ENCODE results near the gene OCRL.

OCRL gene

DNA sequence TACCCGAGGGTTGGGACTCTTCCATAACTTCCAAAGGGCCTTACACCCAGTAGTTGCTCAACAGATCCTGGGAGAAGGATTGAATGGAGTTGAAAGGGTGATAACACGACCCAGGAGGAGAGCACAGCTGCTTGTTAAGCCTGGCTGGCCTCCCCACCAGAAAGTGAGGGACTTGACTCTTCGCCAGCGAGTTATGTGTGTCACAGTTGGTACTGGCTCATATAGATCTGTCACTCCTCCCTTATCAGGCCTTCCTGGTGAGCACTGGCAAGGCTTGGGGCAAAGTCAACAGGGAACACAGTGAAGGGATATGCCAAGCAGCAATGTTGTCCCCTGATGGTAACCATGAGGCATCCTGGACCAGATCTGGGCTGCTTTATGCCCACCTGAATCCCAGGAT is 78.9 kb downstream of the OCRL start:
- DNase-seq, result no peak
- no peaks in the 10 kb centered on the region for H3K27me3 ChIP-seq (replicated peaks; ENCODE audit: control insufficient read depth, insufficient read depth, low read length, poor library complexity, severe bottlenecking)

DNA sequence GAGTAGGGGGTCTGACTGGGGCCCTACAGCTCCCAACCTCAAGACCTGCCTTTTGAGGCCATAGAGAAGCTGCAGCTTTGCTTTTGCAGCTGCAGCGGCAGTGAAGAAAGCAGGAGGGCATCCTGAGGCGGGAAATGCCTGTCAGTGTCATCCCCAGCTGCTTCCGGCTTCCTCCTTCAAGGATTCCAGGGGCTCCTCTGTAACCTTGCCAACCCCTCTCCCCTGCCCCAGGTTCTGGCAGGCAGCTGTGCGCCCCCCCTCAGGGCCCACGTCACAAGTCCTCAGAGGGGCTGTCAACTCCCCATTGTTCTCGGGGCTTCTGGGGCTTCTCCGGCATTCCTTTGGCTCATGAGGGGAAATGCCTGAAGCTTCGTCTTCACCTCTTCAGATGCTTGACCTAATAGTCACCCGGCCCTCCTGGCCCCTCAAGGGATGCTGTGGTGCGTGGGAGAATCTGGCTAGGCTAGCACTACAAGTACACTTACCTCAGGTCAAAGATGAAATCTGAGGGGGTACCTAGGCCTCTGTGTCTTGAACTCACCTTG is 82.8 kb downstream of the OCRL start:
- Histone ChIP-seq H3K27me3 (replicated peaks; ENCODE audit: control insufficient read depth, insufficient read depth, low read length, poor library complexity, severe bottlenecking) (no peaks in the 10 kb centered on the region), H3K36me3 (ENCODE audit: control insufficient read depth, insufficient read depth, low read length) (no peaks in the 10 kb centered on the region), H3K27ac (ENCODE audit: insufficient read depth, low read length, poor library complexity, severe bottlenecking) (no peak overlapping the region), H3K9me3 (ENCODE audit: control insufficient read depth, low read length) (no peaks in the 10 kb centered on the region), H3K4me3 (ENCODE audit: insufficient read depth, low read depth, low read length, poor library complexity, severe bottlenecking) (no peak overlapping the region), H3K4me1 (ENCODE audit: control insufficient read depth, insufficient read depth, low read length, poor library complexity, severe bottlenecking) (no peaks in the 10 kb centered on the region)
- no peak for DNase-seq

More for the DNA sequence above, 78.9 kb downstream of the OCRL start:
- Histone ChIP-seq H3K4me3 (ENCODE audit: insufficient read depth, low read depth, low read length, poor library complexity, severe bottlenecking) (no peak overlapping the region), H3K4me1 (ENCODE audit: control insufficient read depth, insufficient read depth, low read length, poor library complexity, severe bottlenecking) (no peaks in the 10 kb centered on the region), H3K9me3 (ENCODE audit: control insufficient read depth, low read length) (no peaks in the 10 kb centered on the region), H3K27ac (ENCODE audit: insufficient read depth, low read length, poor library complexity, severe bottlenecking) (no peak overlapping the region), H3K36me3 (ENCODE audit: control insufficient read depth, insufficient read depth, low read length) (no peaks in the 10 kb centered on the region)

DNA sequence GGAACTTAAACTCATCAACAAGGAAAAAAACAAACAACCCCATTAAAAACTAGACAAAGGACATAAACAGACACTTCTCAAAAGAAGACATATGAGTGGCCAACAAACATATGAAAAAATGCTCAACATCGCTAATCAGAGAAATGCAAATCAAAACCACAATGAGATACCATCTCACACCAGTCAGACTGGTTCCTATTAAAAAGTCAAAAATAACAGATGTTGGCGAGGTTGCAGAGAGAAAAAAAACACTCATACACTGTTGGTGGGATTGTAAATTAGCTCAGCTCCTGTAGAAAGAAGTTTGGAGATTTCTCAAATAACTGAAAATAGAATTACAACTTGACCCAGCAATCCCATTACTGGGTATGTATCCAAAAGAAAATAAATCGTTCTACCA is 86.0 kb downstream of the OCRL start:
- Histone ChIP-seq H3K27ac (ENCODE audit: insufficient read depth, low read length, poor library complexity, severe bottlenecking) (no peak overlapping the region), H3K4me3 (ENCODE audit: insufficient read depth, low read depth, low read length, poor library complexity, severe bottlenecking) (no peak overlapping the region), H3K9me3 (ENCODE audit: control insufficient read depth, low read length) (no peaks in the 10 kb centered on the region), H3K36me3 (ENCODE audit: control insufficient read depth, insufficient read depth, low read length) (no peaks in the 10 kb centered on the region), H3K4me1 (ENCODE audit: control insufficient read depth, insufficient read depth, low read length, poor library complexity, severe bottlenecking) (no peaks in the 10 kb centered on the region), H3K27me3 (replicated peaks; ENCODE audit: control insufficient read depth, insufficient read depth, low read length, poor library complexity, severe bottlenecking) (no peaks in the 10 kb centered on the region)
- DNase-seq, result no peak

DNA sequence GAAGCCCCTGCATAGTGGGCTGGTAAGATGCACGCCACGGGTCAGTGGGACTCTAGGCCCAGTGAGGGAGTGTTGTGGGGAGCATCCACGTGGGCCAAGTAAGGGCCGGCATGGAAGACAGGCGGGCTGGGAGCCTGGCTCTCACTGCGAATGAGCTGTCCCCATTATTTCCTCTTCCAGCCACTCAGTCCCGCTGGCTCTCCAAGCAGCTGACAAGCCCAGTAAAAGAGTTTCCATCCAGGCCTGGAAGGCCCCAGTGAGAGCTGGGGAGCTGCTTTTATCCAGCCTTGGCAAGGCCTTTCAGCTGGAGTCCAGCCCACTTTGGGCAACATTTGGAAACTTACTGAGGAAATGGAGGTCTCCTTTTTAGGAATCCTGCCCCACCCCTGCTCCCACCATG is 89.8 kb downstream of the OCRL start:
- Histone ChIP-seq H3K27ac (ENCODE audit: insufficient read depth, low read length, poor library complexity, severe bottlenecking) (no peak overlapping the region), H3K4me1 (ENCODE audit: control insufficient read depth, insufficient read depth, low read length, poor library complexity, severe bottlenecking) (no peaks in the 10 kb centered on the region), H3K9me3 (ENCODE audit: control insufficient read depth, low read length) (no peaks in the 10 kb centered on the region), H3K36me3 (ENCODE audit: control insufficient read depth, insufficient read depth, low read length) (no peaks in the 10 kb centered on the region), H3K27me3 (replicated peaks; ENCODE audit: control insufficient read depth, insufficient read depth, low read length, poor library complexity, severe bottlenecking) (no peaks in the 10 kb centered on the region), H3K4me3 (ENCODE audit: insufficient read depth, low read depth, low read length, poor library complexity, severe bottlenecking) (no peak overlapping the region)
- DNase-seq, result no peak

DNA sequence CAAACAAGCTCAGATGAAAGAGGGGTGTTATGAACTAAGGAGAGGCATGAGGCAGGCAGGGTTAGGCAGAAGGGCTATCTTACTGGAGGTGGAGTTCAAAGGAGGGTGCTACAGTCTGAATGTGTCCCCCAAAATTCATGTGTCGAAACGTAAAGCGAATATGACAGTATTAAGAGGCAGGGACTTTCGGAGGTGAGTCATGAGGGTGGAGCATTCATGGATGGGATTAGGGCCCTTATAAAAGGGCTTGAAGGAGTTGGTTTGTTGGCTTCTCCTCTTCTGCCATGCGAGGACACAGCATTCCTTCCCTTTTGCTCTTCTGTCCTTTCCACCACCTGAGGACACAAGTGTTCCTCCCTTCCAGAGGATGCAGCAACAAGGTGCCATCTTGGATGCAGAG is 91.8 kb downstream of the OCRL start:
- H3K27ac ChIP-seq (ENCODE audit: insufficient read depth, low read length, poor library complexity, severe bottlenecking), result no peak overlapping the region

DNA sequence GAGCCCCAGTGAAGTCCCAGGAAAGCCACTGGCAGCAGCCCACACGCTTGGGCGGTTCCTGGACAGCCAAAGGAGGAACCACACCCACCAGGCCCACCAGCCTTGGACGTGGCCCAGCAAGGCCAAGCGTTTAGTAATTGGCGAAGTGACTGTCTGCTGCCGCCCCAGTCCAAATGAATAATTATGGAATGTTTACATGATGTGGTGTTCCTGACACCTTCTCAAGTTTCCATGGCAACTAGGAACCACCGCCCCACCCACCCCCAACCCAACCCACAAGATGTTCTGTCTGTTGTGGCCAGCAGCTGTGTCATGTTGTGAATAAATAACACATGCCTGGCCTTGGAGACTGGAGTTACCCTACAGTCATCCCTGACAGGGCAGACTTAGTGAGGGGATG is 92.4 kb downstream of the OCRL start:
- no peak overlapping the region for H3K27ac ChIP-seq (ENCODE audit: insufficient read depth, low read length, poor library complexity, severe bottlenecking)
- no peaks in the 10 kb centered on the region for H3K4me1 ChIP-seq (ENCODE audit: control insufficient read depth, insufficient read depth, low read length, poor library complexity, severe bottlenecking)
- no peak overlapping the region for H3K4me3 ChIP-seq (ENCODE audit: insufficient read depth, low read depth, low read length, poor library complexity, severe bottlenecking)
- H3K36me3 ChIP-seq (ENCODE audit: control insufficient read depth, insufficient read depth, low read length), result no peaks in the 10 kb centered on the region
- DNase-seq, result no peak
- no peaks in the 10 kb centered on the region for H3K9me3 ChIP-seq (ENCODE audit: control insufficient read depth, low read length)
- no peaks in the 10 kb centered on the region for H3K27me3 ChIP-seq (replicated peaks; ENCODE audit: control insufficient read depth, insufficient read depth, low read length, poor library complexity, severe bottlenecking)

More for the DNA sequence above, 91.8 kb downstream of the OCRL start:
- no peaks in the 10 kb centered on the region for H3K4me1 ChIP-seq (ENCODE audit: control insufficient read depth, insufficient read depth, low read length, poor library complexity, severe bottlenecking)
- no peaks in the 10 kb centered on the region for H3K36me3 ChIP-seq (ENCODE audit: control insufficient read depth, insufficient read depth, low read length)
- no peaks in the 10 kb centered on the region for H3K27me3 ChIP-seq (replicated peaks; ENCODE audit: control insufficient read depth, insufficient read depth, low read length, poor library complexity, severe bottlenecking)
- no peaks in the 10 kb centered on the region for H3K9me3 ChIP-seq (ENCODE audit: control insufficient read depth, low read length)
- no peak for DNase-seq
- H3K4me3 ChIP-seq (ENCODE audit: insufficient read depth, low read depth, low read length, poor library complexity, severe bottlenecking), result no peak overlapping the region

DNA sequence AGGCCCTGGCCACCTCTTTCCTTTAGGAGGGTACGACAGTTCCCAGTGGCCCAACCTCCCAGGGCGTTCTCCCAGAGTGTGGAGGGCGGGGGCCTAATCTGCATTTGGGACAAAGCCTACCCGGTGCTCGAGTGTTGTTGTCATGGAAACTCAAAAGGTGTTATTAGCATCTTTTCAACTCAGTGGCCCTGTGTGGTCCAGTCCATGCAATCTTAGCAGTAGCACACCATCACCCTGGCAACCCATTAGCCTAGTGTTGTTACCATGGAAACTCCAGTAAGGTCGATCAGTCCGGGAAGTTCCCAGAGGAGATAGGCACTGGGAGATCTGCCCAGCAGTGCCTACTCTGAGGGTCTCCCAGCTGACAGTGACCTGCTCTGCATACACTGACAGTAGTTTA is 94.5 kb downstream of the OCRL start:
- Histone ChIP-seq H3K4me1 (ENCODE audit: control insufficient read depth, insufficient read depth, low read length, poor library complexity, severe bottlenecking) (no peaks in the 10 kb centered on the region), H3K36me3 (ENCODE audit: control insufficient read depth, insufficient read depth, low read length) (no peaks in the 10 kb centered on the region)

DNA sequence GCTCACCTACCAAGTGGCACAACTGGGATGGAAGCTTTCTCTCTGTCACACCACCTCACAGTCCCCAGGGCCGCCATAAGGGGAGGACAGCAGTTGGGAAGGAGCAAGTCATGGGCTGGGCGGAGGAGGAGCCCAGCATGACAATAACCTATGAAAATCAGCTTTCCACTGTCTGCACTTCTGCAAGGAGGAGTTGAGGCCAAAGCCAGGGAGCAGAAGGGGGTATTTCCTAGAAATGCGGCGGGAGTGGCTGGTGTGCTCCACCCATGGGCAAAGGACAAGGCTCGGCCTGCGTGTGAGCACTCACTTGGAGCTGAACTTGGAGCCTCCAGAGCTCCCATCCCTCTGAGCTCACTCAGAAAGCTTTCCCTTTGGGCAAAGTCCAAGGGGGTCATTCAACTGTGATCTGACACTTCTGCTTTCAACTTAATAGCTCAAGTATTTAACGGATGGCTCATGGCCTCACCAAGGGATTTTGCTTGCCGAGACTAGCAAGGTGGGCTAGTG is 96.2 kb downstream of the OCRL start:
- Histone ChIP-seq H3K4me3 (ENCODE audit: insufficient read depth, low read depth, low read length, poor library complexity, severe bottlenecking) (no peak overlapping the region), H3K27me3 (replicated peaks; ENCODE audit: control insufficient read depth, insufficient read depth, low read length, poor library complexity, severe bottlenecking) (no peaks in the 10 kb centered on the region), H3K27ac (ENCODE audit: insufficient read depth, low read length, poor library complexity, severe bottlenecking) (no peak overlapping the region), H3K36me3 (ENCODE audit: control insufficient read depth, insufficient read depth, low read length) (no peaks in the 10 kb centered on the region), H3K9me3 (ENCODE audit: control insufficient read depth, low read length) (no peaks in the 10 kb centered on the region), H3K4me1 (ENCODE audit: control insufficient read depth, insufficient read depth, low read length, poor library complexity, severe bottlenecking) (no peaks in the 10 kb centered on the region)
- no peak for DNase-seq

More for the DNA sequence above, 94.5 kb downstream of the OCRL start:
- no peak overlapping the region for H3K27ac ChIP-seq (ENCODE audit: insufficient read depth, low read length, poor library complexity, severe bottlenecking)
- no peaks in the 10 kb centered on the region for H3K9me3 ChIP-seq (ENCODE audit: control insufficient read depth, low read length)
- no peak overlapping the region for H3K4me3 ChIP-seq (ENCODE audit: insufficient read depth, low read depth, low read length, poor library complexity, severe bottlenecking)
- no peak for DNase-seq
- H3K27me3 ChIP-seq (replicated peaks; ENCODE audit: control insufficient read depth, insufficient read depth, low read length, poor library complexity, severe bottlenecking), result no peaks in the 10 kb centered on the region

DNA sequence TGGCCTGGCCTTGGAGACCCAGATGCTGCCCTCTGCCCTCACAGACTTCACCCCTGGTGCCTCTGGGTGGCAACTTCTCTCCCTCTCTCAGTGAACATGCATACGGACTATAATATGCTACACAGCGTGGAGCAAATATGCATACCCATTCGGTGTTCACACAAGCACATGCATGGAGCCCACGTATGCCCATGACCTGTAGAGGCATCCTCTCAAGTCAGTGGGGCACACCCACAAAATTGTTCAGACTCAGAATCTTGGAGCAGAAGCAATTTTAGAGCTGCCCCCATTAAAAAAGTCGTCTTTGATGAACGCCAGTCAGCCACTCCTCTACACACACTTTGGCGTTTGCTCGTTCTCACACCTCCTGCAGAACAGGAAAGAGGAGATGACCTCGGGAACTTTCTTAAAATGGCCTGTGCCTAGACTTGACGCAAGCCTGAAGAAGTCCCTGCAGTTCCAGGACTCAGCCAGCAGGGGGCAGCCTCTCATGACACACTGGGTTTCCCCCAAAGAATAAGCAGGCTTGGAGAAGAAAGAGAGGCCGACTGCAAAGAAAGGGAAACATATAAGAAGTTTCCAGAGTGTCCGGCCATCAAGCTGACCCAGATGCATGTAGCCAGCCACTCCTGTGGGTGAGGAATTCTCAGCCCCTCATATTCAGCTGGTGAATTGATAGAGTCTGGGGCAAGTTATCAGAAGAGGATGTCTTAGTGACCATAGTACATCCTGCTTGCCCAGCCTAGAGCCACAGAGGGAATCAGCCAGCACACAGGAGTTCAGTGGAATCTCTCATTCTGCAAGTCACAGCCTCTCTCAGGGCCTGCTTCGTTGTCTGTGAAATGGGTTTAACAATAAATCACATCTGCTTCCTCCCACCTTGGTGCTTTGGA is 97.4 kb downstream of the OCRL start:
- no peaks in the 10 kb centered on the region for H3K4me1 ChIP-seq (ENCODE audit: control insufficient read depth, insufficient read depth, low read length, poor library complexity, severe bottlenecking)
- H3K27ac ChIP-seq (ENCODE audit: insufficient read depth, low read length, poor library complexity, severe bottlenecking), result no peak overlapping the region
- no peaks in the 10 kb centered on the region for H3K27me3 ChIP-seq (replicated peaks; ENCODE audit: control insufficient read depth, insufficient read depth, low read length, poor library complexity, severe bottlenecking)
- no peak overlapping the region for H3K4me3 ChIP-seq (ENCODE audit: insufficient read depth, low read depth, low read length, poor library complexity, severe bottlenecking)
- no peaks in the 10 kb centered on the region for H3K9me3 ChIP-seq (ENCODE audit: control insufficient read depth, low read length)
- H3K36me3 ChIP-seq (ENCODE audit: control insufficient read depth, insufficient read depth, low read length), result no peaks in the 10 kb centered on the region
- peak; percentile 45 to 63 (median 51) for DNase-seq

DNA sequence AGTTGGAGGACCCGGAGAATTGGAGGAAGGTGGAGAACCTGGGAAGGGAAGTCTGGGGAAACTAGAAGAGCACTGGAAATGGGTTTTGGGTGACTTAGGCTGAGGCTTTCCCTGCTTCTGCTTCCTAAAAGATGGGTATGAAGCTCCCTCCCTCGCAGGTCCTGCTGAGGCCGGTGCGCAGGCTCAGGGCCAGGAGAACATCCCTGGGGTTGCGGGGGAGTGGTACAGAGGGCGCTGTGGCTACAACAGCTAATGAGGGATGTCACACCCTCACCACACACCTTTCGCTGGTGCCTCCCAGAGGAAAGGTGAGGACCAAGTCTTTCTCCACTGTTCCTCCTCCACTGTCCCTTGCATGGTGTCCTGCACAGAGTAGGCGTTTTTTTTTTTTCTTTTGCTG is 98.9 kb downstream of the OCRL start:
- Histone ChIP-seq H3K27me3 (replicated peaks; ENCODE audit: control insufficient read depth, insufficient read depth, low read length, poor library complexity, severe bottlenecking) (no peaks in the 10 kb centered on the region), H3K36me3 (ENCODE audit: control insufficient read depth, insufficient read depth, low read length) (no peaks in the 10 kb centered on the region), H3K4me1 (ENCODE audit: control insufficient read depth, insufficient read depth, low read length, poor library complexity, severe bottlenecking) (no peaks in the 10 kb centered on the region), H3K4me3 (ENCODE audit: insufficient read depth, low read depth, low read length, poor library complexity, severe bottlenecking) (no peak overlapping the region), H3K27ac (ENCODE audit: insufficient read depth, low read length, poor library complexity, severe bottlenecking) (no peak overlapping the region), H3K9me3 (ENCODE audit: control insufficient read depth, low read length) (no peaks in the 10 kb centered on the region)
- DNase-seq, result no peak

Data from effector memory CD4-positive, alpha-beta T cell (primary cell).